Erythroblast (primary cell): ENCODE data around the gene TIMP1.

Source experiments
- GATA1 ChIP-seq: IDR thresholded peaks from 2 replicates; pipeline ENCODE4 v1.6.1; 2011; ENCODE audit warnings: low read depth, mild to moderate bottlenecking, control low read depth, low read length, moderate library complexity
- POLR2A ChIP-seq: IDR thresholded peaks from 2 replicates; pipeline ENCODE4 v1.6.1; 2011; ENCODE audit warnings: mild to moderate bottlenecking, low read length

DNA sequence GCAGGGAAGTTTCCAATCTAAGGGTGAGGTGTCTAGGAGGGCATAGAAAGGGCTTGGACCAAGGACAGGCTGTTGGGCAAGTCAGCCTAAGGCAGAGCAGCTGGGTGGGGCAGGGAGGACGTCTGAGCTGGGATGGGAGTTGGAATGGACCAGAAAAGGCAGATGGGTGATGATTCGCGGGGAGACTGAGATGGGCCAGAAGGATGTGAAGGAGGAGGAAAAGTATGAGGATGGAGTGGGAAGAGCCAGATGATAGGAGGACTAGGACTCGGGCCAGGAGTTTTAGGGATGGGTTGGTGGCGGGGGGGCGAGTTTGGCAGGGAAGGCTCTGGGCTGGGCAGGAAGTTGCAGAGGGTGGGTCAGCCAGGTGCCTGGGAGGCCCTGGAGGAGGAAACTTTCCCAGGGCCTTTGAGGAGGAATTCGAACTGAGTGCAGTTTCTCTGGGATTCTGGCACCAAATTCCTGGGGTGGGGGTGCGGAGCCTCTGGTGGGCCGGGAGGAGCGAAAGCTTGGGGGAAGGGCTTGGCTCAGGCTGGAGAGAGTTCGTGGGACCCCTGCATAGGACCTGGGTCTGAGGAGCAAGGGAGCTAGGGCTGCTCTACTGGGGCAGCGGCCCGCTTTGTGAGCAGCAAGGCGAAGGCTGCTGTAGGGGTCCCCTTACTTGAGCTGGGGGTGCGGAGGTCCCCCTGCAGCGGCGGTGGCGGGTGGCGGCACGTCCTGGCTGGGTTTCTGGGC lies 8.7 kb upstream of the TIMP1 start:
- TF ChIP-seq POLR2A = no peak
- TF ChIP-seq GATA1 = no peak
